ENCODE results near the gene EBI3. TPM values are rescaled to one million over a fixed set of nuclear protein-coding genes. Genes with fewer than 3 reads are reported as not detected.
"Not testable (repeated sequence)": the region's sequence is repeated elsewhere in the genome, so short reads cannot be mapped to it uniquely, and the experiment has no call there.

Gene EBI3
- total and polyA plus RNA-seq, 9 donors = 0.58 to 6.6 (median 1.2) TPM; not detected in 1

- H3K9me3 ChIP-seq = no peaks in the 10 kb centered on the region
- DNase-seq = no peak
- WGBS, 3 donors = 86 to 88% (median 87%) methylated on average over 10 of the region's 10 CpGs
- H3K27ac ChIP-seq = no peak overlapping the region
- no peaks in the 10 kb centered on the region for H3K36me3 ChIP-seq
- TF ChIP-seq CTCF (IDR thresholded peaks at IDR 0.05) = no peak
- intact Hi-C loops (cut with DNase I) = no loop called here
- H3K4me1 ChIP-seq (ENCODE audit: insufficient read depth) = peaks cover 4% of the 10 kb centered on the region
- H3K27me3 ChIP-seq = no peaks in the 10 kb centered on the region
- no peak overlapping the region for H3K4me3 ChIP-seq
Measured at GRCh38 chr19:4187313-4188122, 41.8 kb upstream of the EBI3 start.

GRCh38 chr19:4189641-4190040, 39.7 kb upstream of the EBI3 start:
- 67 to 76% (median 76%) methylated on average over 5 of the region's 5 CpGs for WGBS, 3 donors
- Histone ChIP-seq H3K4me1 (ENCODE audit: insufficient read depth) (no peaks in the 10 kb centered on the region), H3K4me3 (no peak overlapping the region), H3K9me3 (no peaks in the 10 kb centered on the region), H3K36me3 (no peaks in the 10 kb centered on the region), H3K27me3 (no peaks in the 10 kb centered on the region), H3K27ac (no peak overlapping the region)
- no peak for DNase-seq
- intact Hi-C loops (cut with DNase I) = no loop called here
- no peak for TF ChIP-seq POLR2A (IDR thresholded peaks at IDR 0.05)
- TF ChIP-seq EP300 (IDR thresholded peaks at IDR 0.05) = no peak
- TF ChIP-seq CTCF (IDR thresholded peaks at IDR 0.05) = no peak

GRCh38 chr19:4192537-4192936, 36.8 kb upstream of the EBI3 start:
- H3K4me3 ChIP-seq; DNase-seq; intact Hi-C loops (cut with DNase I); H3K4me1 ChIP-seq (ENCODE audit: insufficient read depth); H3K27me3 ChIP-seq; H3K36me3 ChIP-seq; H3K9me3 ChIP-seq; H3K27ac ChIP-seq: not testable (repeated sequence)
- 87 to 92% (median 91%) methylated on average over 3 of the region's 3 CpGs for WGBS, 3 donors

GRCh38 chr19:4194353-4194752, 35.0 kb upstream of the EBI3 start:
- Histone ChIP-seq H3K36me3 (no peaks in the 10 kb centered on the region), H3K27ac (no peak overlapping the region), H3K4me3 (no peak overlapping the region), H3K27me3 (peaks cover 6% of the 10 kb centered on the region), H3K9me3 (no peaks in the 10 kb centered on the region), H3K4me1 (ENCODE audit: insufficient read depth) (no peaks in the 10 kb centered on the region)
- intact Hi-C loops (cut with DNase I) = no loop called here
- WGBS, 3 donors = 42 to 53% (median 42%) methylated on average over 7 of the region's 7 CpGs
- TF ChIP-seq CTCF (IDR thresholded peaks at IDR 0.05) (no peak), POLR2A (IDR thresholded peaks at IDR 0.05) (no peak), EP300 (IDR thresholded peaks at IDR 0.05) (no peak)
- no peak for DNase-seq

GRCh38 chr19:4196009-4196408, 33.3 kb upstream of the EBI3 start:
- 62 to 77% (median 70%) methylated on average over 8 of the region's 8 CpGs for WGBS, 3 donors
- Histone ChIP-seq H3K4me3 (no peak overlapping the region), H3K36me3 (no peaks in the 10 kb centered on the region), H3K27ac (no peak overlapping the region), H3K9me3 (no peaks in the 10 kb centered on the region), H3K27me3 (peaks cover 6% of the 10 kb centered on the region), H3K4me1 (ENCODE audit: insufficient read depth) (no peaks in the 10 kb centered on the region)
- TF ChIP-seq POLR2A (IDR thresholded peaks at IDR 0.05) = no peak
- TF ChIP-seq CTCF (IDR thresholded peaks at IDR 0.05) = no peak
- no peak for TF ChIP-seq EP300 (IDR thresholded peaks at IDR 0.05)
- DNase-seq = no peak
- intact Hi-C loops (cut with DNase I) = no loop called here
